Upper lobe of left lung (tissue), 6 donors: ENCODE results near the gene PLK3. TPM values are rescaled to one million over a fixed set of nuclear protein-coding genes. Genes with fewer than 3 reads are reported as not detected.
"Not testable (repeated sequence)": the region's sequence is repeated elsewhere in the genome, so short reads cannot be mapped to it uniquely, and the experiment has no call there.

Experiments
- ATAC-seq, 2 donors: fragments of 200-7000 bp; cut with Tn5 transposase; one replicate each; pipeline ENCODE4 v1.9.1; 2022; ENCODE audit warnings: mild to moderate bottlenecking in 2 of 2, moderate library complexity in 2 of 2; ENCODE audit not compliant: low FRiP score in 2 of 2
- DNase-seq, 2 donors: peaks; one replicate each; pipeline ENCODE4 v3.0.0-alpha.2; 2019 to 2020
- H3K27ac ChIP-seq, 4 donors: fragments of 200-600 bp; sonication (generic); one replicate each; pipeline ENCODE4 v1.5.1; 2016 to 2019
- H3K27me3 ChIP-seq, 4 donors: fragments of 200-600 bp; sonication (generic); one replicate each; pipeline ENCODE4 v1.5.1; 2017 to 2019
- H3K36me3 ChIP-seq, 4 donors: fragments of 200-600 bp; sonication (generic); one replicate each; pipeline ENCODE4 v1.5.1; 2016 to 2019
- H3K4me1 ChIP-seq, 4 donors: fragments of 200-600 bp; sonication (generic); one replicate each; pipeline ENCODE4 v1.5.1; 2018 to 2019
- H3K4me3 ChIP-seq, 4 donors: fragments of 200-600 bp; sonication (generic); one replicate each; pipeline ENCODE4 v1.5.1; 2017 to 2019; ENCODE audit warnings: mild to moderate bottlenecking in 2 of 4, moderate library complexity in 1 of 4
- H3K9me3 ChIP-seq, 4 donors: fragments of 200-600 bp; sonication (generic); one replicate each; pipeline ENCODE4 v1.5.1; 2018 to 2019
- CTCF ChIP-seq, 6 experiments: fragments of 450-650 bp in 4 of 6; fragments of 200-600 bp in 2 of 6; sonication (generic) in 2 of 6; IDR thresholded peaks; one replicate each; pipeline ENCODE4 v1.5.1; 2016 to 2019; ENCODE audit warnings: antibody characterized with exemption in 6 of 6
- EP300 ChIP-seq, 4 donors: sonication (generic); formaldehyde crosslinking; IDR thresholded peaks; one replicate each; pipeline ENCODE4 v1.5.1; 2017; ENCODE audit warnings: antibody characterized with exemption in 4 of 4, control low read depth in 2 of 4
- POLR2A ChIP-seq, 4 donors: fragments of 450-650 bp; IDR thresholded peaks; one replicate each; pipeline ENCODE4 v1.5.1; 2016 to 2017; ENCODE audit warnings: antibody characterized with exemption in 4 of 4, mild to moderate bottlenecking in 2 of 4
- POLR2AphosphoS5 ChIP-seq, 2 donors: sonication (generic); formaldehyde crosslinking; IDR thresholded peaks; one replicate each; pipeline ENCODE4 v1.5.1; 2017; ENCODE audit warnings: antibody characterized with exemption in 2 of 2
- WGBS, 2 donors: methylation state at CpG; one replicate each; pipeline ENCODE4 v1.1.5; 2017 to 2018; 5-methylcytosine and 5-hydroxymethylcytosine counted together
- total RNA-seq, 6 donors: library from RNA; depleted of rRNA in 4 of 6; stranded (reverse); fragments of >200 nt in 4 of 6; gene quantifications; one replicate each; pipeline versions ENCODE4 v1.1.0 to v1.2.1, GENCODE V29; 2016 to 2021
- donor health status: DM: no; HTN: no; CAD: no; lungs with moderate emphysema.
- donor health status: DM: no; HTN: yes; CAD: no; lungs with severe emphysema.

PLK3 gene
- total RNA-seq, 6 donors from 2014 or later: 24.9 to 72.4 (median 49.6) TPM

GRCh38 chr1:44812822-44813543, 12.8 kb downstream of the PLK3 start:
- peaks cover 0 to 4% (median 0%) of the 10 kb centered on the region in 4 donors for H3K36me3 ChIP-seq
- no peak for TF ChIP-seq POLR2A (IDR thresholded peaks at IDR 0.05)
- no peak for TF ChIP-seq EP300 (IDR thresholded peaks at IDR 0.05)
- no peak for TF ChIP-seq CTCF (IDR thresholded peaks at IDR 0.05)
- no peak for TF ChIP-seq POLR2AphosphoS5 (IDR thresholded peaks at IDR 0.05)
- WGBS, 2 donors: 65 to 69% methylated on average over 28 to 41 of the region's 48 CpGs
- ATAC-seq: no peak
- peak overlapping the region; percentile 91 to 99 (median 93) for H3K27ac ChIP-seq
- H3K4me3 ChIP-seq: peak overlapping the region; percentile 22 to 59 (median 44)
- H3K27me3 ChIP-seq: no peaks in the 10 kb centered on the region
- H3K9me3 ChIP-seq: no peaks in the 10 kb centered on the region
- peak in 1 of 2 donors; percentile 88 for DNase-seq
- peaks cover 49 to 76% (median 60%) of the 10 kb centered on the region in 4 donors for H3K4me1 ChIP-seq

GRCh38 chr1:44815926-44816325, 15.7 kb downstream of the PLK3 start:
- not testable (repeated sequence) for H3K27me3 ChIP-seq, H3K9me3 ChIP-seq, H3K36me3 ChIP-seq, H3K4me3 ChIP-seq, ATAC-seq, DNase-seq
- 82 to 97% methylated on average over 9 of the region's 9 CpGs for WGBS, 2 donors
- H3K4me1 ChIP-seq: peaks cover 33 to 68% (median 48%) of the 10 kb centered on the region in 4 donors
- H3K27ac ChIP-seq: peak overlapping the region in 1 of 4 donors; percentile 34

- H3K27me3 ChIP-seq: no peaks in the 10 kb centered on the region
- peaks cover 0 to 4% (median 0%) of the 10 kb centered on the region in 4 donors for H3K36me3 ChIP-seq
- TF ChIP-seq POLR2AphosphoS5 (IDR thresholded peaks at IDR 0.05) (no peak), POLR2A (IDR thresholded peaks at IDR 0.05) (no peak)
- DNase-seq: no peak
- H3K4me1 ChIP-seq: peaks cover 28 to 58% (median 37%) of the 10 kb centered on the region in 4 donors
- no peak overlapping the region for H3K4me3 ChIP-seq
- 91 to 96% methylated on average over 2 of the region's 2 CpGs for WGBS, 2 donors
- no peak overlapping the region for H3K27ac ChIP-seq
- ATAC-seq: no peak
- no peaks in the 10 kb centered on the region for H3K9me3 ChIP-seq
These were observed 17.1 kb downstream of the PLK3 start for GRCh38 chr1:44817307-44817706.

GRCh38 chr1:44817771-44818495, 17.8 kb downstream of the PLK3 start:
- 92 to 94% methylated on average over 11 of the region's 11 CpGs for WGBS, 2 donors
- H3K27me3 ChIP-seq: no peaks in the 10 kb centered on the region
- H3K9me3 ChIP-seq: no peaks in the 10 kb centered on the region
- no peak for DNase-seq
- H3K27ac ChIP-seq: peak overlapping the region in 1 of 4 donors; percentile 89
- peaks cover 25 to 53% (median 35%) of the 10 kb centered on the region in 4 donors for H3K4me1 ChIP-seq
- no peak overlapping the region for H3K4me3 ChIP-seq
- no peak for TF ChIP-seq POLR2A (IDR thresholded peaks at IDR 0.05)
- no peak for TF ChIP-seq EP300 (IDR thresholded peaks at IDR 0.05)
- TF ChIP-seq POLR2AphosphoS5 (IDR thresholded peaks at IDR 0.05): no peak
- no peak for TF ChIP-seq CTCF (IDR thresholded peaks at IDR 0.05)
- ATAC-seq: no peak
- peaks cover 0 to 4% (median 0%) of the 10 kb centered on the region in 4 donors for H3K36me3 ChIP-seq

GRCh38 chr1:44819196-44819607, 19.0 kb downstream of the PLK3 start:
- no peaks in the 10 kb centered on the region for H3K9me3 ChIP-seq
- 2 to 3% methylated on average over 13 of the region's 13 CpGs for WGBS, 2 donors
- H3K27me3 ChIP-seq: no peaks in the 10 kb centered on the region
- TF ChIP-seq POLR2AphosphoS5 (IDR thresholded peaks at IDR 0.05) (no peak), EP300 (IDR thresholded peaks at IDR 0.05) (no peak), CTCF (IDR thresholded peaks at IDR 0.05) (no peak), POLR2A (IDR thresholded peaks at IDR 0.05) (no peak)
- ATAC-seq (peak in 1 of 2 donors; percentile 7), DNase-seq (no peak)
- H3K4me1 ChIP-seq: peaks cover 16 to 43% (median 24%) of the 10 kb centered on the region in 4 donors
- H3K36me3 ChIP-seq: peaks cover 0 to 4% (median 0%) of the 10 kb centered on the region in 4 donors
- peak overlapping the region in 3 of 4 donors; percentile 48 to 61 (median 54) for H3K4me3 ChIP-seq
- peak overlapping the region; percentile 86 to 96 (median 91) for H3K27ac ChIP-seq
